Left renal pelvis (tissue), 4 donors: ENCODE data around the gene NNT. TPM values are rescaled to one million over a fixed set of nuclear protein-coding genes. Genes with fewer than 3 reads are reported as not detected.
A peak's percentile ranks its signal among the peaks of the same experiment; 100 is the strongest.

Source experiments
- DNase-seq, 4 donors: peaks; one replicate each; pipeline ENCODE4 v3.0.0-alpha.2; 2013; ENCODE audit warnings: low read depth in 4 of 4, low spot score in 3 of 4
- polyA plus RNA-seq, 4 donors: library from polyadenylated mRNA; unstranded; fragments of 120-200 nt; gene quantifications; one replicate each; pipeline ENCODE4 v1.2.1, GENCODE V29; 2013; ENCODE audit not compliant: insufficient read length in 4 of 4

NNT gene
- polyA plus RNA-seq, 4 donors: 71.8 to 143 (median 114) TPM

- DNase-seq: no peak
Measured at GRCh38 chr5:43620944-43621505, 18.0 kb downstream of the NNT start.

DNA sequence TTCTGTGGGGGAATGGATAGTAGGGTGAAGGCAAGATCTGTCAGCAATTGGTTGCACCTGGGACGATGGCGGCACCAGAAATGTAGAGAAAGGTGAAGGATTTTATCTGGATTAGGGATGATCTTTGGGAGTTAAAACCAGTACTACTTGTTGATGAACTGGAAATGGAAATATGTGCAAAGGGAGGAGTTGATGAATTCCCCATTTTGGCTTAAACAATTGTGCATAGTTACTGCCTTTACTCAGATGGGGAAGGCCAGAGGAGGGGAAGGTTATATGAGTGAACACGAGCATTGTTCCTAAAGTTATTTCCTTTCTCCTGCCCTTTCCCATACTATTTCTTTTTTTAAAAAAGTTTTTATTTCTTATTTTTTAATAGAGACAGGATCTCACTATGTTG lies 19.1 kb downstream of the NNT start:
- no peak for DNase-seq

DNA sequence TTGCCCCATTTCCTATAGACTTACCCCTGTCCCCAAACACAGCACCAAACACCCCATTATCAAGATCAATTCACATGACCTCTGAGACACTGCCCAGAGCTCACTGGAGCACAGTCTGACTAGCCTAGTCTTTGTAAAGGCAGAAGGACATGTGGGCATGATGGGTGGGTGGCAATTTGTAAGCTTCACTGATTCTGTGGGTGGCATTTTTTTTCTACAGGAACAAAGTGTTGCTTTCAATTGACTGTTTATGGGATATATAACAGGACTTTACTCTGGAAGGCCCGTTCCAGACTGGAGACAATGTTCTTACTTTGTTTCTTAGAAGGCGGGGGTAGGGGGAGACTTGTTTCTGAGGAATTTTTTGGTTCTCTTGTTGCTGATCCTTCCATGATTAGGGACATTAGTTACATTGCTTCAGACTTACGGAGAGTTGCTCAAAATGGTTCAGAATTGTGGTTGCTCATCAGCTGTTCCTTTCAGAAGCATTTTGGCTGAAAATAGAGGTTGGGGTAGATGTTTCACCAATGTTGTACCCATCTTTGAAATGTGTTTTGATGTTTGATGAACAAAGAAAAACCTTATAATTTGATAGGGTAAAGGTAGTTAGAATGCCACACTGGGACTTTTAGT lies 20.2 kb downstream of the NNT start:
- DNase-seq: no peak

GRCh38 chr5:43627028-43627427 lies 24.0 kb downstream of the NNT start:
- DNase-seq: no peak

DNA sequence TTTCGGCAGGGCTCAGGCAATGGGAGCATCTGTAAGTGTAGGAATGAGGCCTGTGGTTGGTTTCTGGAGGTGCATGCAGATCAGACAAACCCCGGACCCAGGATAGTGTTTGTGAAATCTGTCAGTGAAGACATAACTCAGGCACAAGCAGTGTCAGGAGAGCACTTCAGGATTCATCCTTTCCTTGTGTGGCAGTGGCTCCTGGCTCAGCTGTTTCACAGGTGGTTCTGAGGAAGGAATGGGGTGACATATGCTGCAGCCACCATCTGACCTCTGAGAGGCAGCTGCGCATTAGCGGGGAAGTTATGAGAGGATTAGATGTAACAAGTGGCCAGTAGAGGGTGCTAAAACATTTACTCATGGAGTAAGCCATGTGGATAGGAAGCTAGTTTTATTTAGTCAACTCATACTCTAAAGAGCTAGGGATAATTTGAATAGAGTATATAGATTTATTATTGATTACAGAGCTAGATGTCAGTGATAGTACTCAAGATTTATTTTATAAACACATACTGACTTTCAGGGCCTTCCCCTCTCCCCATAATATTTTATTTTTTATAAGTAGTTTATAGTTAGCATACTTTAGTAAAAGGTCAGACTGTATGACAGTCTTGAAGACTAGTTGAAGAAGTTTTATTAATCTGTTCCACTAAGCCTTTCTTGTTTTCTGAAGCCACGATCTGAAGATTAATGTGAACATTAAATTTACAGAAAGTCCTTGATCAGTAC lies 28.4 kb downstream of the NNT start:
- DNase-seq: peak; percentile 39 to 60 (median 44)

- DNase-seq: no peak
Measured at GRCh38 chr5:43634621-43635020, 31.6 kb downstream of the NNT start.

- DNase-seq: no peak
Measured at GRCh38 chr5:43635374-43635773, 32.4 kb downstream of the NNT start.

- DNase-seq: no peak
Measured at GRCh38 chr5:43636076-43636475, 33.1 kb downstream of the NNT start.

- no peak for DNase-seq
Measured at GRCh38 chr5:43637416-43637815, 34.4 kb downstream of the NNT start.

DNA sequence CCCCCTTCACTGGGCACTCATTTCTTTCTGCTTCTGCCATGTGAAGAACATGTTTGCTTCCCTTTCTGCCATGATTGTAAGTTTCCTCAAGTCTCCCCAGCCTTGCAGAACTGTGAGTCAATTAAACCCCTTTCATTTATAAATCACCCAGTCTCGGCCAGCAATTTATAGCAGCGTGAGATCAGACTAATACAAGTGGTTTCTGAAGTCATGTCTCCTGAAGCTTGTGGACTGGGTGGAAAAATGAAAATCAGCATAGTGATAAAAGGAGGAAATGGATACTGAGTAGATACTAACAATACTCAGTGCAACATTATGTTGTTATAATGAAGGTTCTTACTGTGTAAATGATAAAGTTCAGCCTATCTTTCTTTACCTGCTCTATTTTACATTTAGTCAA lies 35.1 kb downstream of the NNT start:
- no peak for DNase-seq

- no peak for DNase-seq
Measured at GRCh38 chr5:43638546-43638945, 35.6 kb downstream of the NNT start.

DNA sequence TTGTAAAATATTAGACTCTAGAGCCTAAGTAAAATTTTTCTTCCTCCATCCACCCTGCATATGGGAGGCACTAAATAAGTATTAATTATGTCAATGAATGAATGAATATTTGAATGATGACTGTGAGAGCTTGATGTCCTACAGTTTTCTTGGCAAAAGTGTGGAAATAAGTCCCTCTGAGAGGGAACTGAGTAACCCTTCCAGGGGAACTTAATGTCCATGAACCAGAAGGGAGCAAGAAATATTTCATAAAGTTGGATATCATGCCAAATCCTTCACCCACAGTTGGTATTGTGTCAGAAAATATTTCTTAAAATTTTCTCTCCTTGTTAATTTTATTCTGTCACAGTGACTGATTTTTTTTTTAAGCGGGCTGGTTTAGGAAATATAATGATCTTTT lies 36.6 kb downstream of the NNT start:
- DNase-seq: no peak

DNA sequence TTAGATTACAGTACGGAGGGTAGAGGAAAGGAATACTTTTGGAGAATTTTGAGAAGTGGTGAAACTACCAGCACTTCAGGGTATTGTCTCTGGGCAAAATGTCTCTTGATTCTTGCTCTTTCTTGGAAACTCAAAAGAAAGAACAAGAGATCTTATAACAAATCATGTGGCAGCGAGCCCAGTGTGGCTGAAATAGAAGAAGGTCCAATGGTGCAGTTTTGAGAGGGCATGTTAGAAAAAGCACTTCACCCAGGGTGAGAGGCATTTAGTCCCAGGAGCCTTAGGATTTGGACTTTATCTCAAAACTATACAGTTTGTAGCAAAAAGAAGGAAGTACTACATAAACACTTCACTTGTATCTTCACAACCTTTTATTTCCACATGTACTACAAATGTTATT lies 39.4 kb downstream of the NNT start:
- DNase-seq: no peak

GRCh38 chr5:43643327-43643726 lies 40.3 kb downstream of the NNT start:
- no peak for DNase-seq

- DNase-seq: no peak
Measured at GRCh38 chr5:43643750-43644149, 40.8 kb downstream of the NNT start.

DNA sequence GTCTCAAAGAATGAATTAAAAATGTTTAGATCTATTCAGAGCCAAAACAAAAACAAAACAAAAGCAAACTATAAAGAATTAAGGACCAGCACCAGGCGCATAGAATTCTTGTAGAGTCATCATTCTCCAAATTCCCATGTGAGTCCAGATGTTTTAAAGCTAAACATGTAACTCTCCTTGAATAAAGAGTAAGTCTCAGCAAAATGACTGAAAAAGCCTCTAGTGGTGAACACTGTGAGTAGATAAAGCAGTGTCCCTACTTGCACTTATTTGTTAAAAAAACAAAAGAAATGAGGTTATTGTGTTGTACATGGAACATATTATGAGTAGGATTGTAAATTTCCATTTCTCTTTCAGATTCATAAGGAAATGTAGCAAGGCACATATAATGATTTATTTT lies 44.0 kb downstream of the NNT start:
- DNase-seq: no peak

GRCh38 chr5:43647789-43648188 lies 44.8 kb downstream of the NNT start:
- no peak for DNase-seq

DNA sequence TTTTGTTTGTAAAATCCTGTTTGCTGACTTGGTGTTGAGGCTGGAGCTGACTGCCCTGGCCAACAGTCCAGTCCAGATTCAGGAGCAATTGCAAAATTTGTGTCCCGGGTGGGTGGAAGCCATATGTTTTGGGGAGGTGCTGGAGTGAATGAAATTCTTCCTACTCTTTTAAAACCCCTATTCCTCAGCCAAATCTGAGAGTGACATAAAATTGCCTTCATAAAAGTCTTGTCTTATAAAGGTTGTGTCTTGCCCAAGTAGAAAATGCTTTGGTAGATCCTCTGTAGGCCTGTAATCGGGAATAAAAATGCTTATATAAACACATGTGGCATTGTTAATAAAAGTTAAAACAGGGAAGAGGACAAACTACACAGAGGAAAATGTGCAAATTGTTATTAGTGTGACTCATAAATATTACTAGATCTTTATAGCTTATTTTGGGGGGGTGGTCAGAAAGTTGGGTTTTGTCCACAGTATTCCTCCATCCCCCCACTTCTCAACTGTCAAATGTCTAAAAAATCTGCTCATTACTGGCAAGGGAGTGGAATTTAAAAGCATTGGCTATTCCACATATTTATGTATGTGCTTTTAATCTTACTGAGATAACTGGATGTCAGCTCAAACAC lies 45.6 kb downstream of the NNT start:
- DNase-seq: no peak

- no peak for DNase-seq
Measured at GRCh38 chr5:43649256-43649655, 46.3 kb downstream of the NNT start.

GRCh38 chr5:43652537-43653302 lies 49.7 kb downstream of the NNT start:
- no peak for DNase-seq

DNA sequence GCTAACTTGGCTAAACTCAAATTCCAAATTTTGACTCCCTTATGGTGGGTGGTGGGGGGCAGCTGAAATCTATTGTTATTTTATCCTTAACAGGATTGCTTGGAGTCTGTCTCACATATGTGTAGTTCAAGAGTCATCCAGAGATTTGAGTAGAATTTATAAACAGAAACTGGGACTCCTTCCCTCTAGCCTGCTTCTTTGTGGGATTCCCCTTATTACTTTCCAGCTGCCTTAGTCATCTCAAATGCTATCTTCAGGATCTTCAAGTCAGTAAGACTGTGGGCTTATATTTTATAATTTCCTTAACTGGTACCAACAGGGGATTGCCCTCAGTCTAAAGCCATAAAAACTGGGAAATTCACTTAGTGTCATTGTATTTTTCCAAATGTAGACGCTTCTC lies 55.5 kb downstream of the NNT start:
- DNase-seq: no peak
